HG03432 (cell line): Measurements from ENCODE around the gene RAB24.
"Not testable (repeated sequence)": the region's sequence is repeated elsewhere in the genome, so short reads cannot be mapped to it uniquely, and the experiment has no call there.

Experiments used
- ATAC-seq: cut with Tn5 transposase; IDR thresholded peaks from one replicate; pipeline ENCODE4 v1.9.1; 2021; ENCODE audit warnings: mild to moderate bottlenecking, moderate library complexity; ENCODE audit not compliant: unreplicated experiment

Gene RAB24

GRCh38 chr5:177311723-177312648 is 8.5 kb upstream of the RAB24 start, which contains the start of gene MXD3:
MXD3 (minus strand) TSS chr5:177311898; CDS start chr5:177311830, 68 bp downstream.
- ATAC-seq = peak; percentile 80

- no peak for ATAC-seq
Measured at GRCh38 chr5:177311392-177311722, 7.8 kb upstream of the RAB24 start.

- ATAC-seq = no peak
Measured at GRCh38 chr5:177310757-177311391, 7.4 kb upstream of the RAB24 start.

- ATAC-seq = no peak
Measured at GRCh38 chr5:177310332-177310731, 6.8 kb upstream of the RAB24 start.

GRCh38 chr5:177309351-177310191 is 6.1 kb upstream of the RAB24 start:
- no peak for ATAC-seq

- no peak for ATAC-seq
Measured at GRCh38 chr5:177308740-177309139, 5.2 kb upstream of the RAB24 start.

GRCh38 chr5:177307544-177308363 is 4.2 kb upstream of the RAB24 start:
- no peak for ATAC-seq

GRCh38 chr5:177306674-177307543 is 3.4 kb upstream of the RAB24 start:
- no peak for ATAC-seq

GRCh38 chr5:177306103-177306640 is 2.7 kb upstream of the RAB24 start:
- ATAC-seq = not testable (repeated sequence)

GRCh38 chr5:177304392-177305119 is 1.0 kb upstream of the RAB24 start:
- no peak for ATAC-seq

GRCh38 chr5:177303925-177304391 is 439 bp upstream of the RAB24 start:
- ATAC-seq = no peak

- ATAC-seq = no peak
Measured at GRCh38 chr5:177302354-177303110, 987 bp downstream of the RAB24 start.

GRCh38 chr5:177301503-177302165 is 1.9 kb downstream of the RAB24 start:
- ATAC-seq = no peak

- no peak for ATAC-seq
Measured at GRCh38 chr5:177300951-177301350, 2.6 kb downstream of the RAB24 start.

- peak; percentile 36 for ATAC-seq
Measured at GRCh38 chr5:177300236-177300880, 3.2 kb downstream of the RAB24 start.

GRCh38 chr5:177299697-177300096 is 3.8 kb downstream of the RAB24 start:
- ATAC-seq = no peak

- ATAC-seq = no peak
Measured at GRCh38 chr5:177297922-177298321, 5.6 kb downstream of the RAB24 start.
